HG03045 (cell line): ENCODE data around the gene FBN3.
"Not testable (repeated sequence)": the region's sequence is repeated elsewhere in the genome, so short reads cannot be mapped to it uniquely, and the experiment has no call there.

Experiments
- ATAC-seq: cut with Tn5 transposase; IDR thresholded peaks from one replicate; pipeline ENCODE4 v1.9.1; 2021; ENCODE audit warnings: mild to moderate bottlenecking, moderate library complexity; ENCODE audit not compliant: unreplicated experiment

Gene FBN3

GRCh38 chr19:8149261-8150094, at the start of gene FBN3:
Gene FBN3, minus strand, starts transcription at chr19:8149592. Its CDS starts 2,112 bp downstream, at chr19:8147480.
- ATAC-seq = no peak

GRCh38 chr19:8196271-8196927, 47.0 kb upstream of the FBN3 start:
- ATAC-seq = no peak

- ATAC-seq = no peak
Measured at GRCh38 chr19:8194528-8195267, 45.3 kb upstream of the FBN3 start.

- ATAC-seq = no peak
Measured at GRCh38 chr19:8192221-8192820, 42.9 kb upstream of the FBN3 start.

GRCh38 chr19:8185343-8186068, 36.1 kb upstream of the FBN3 start:
- no peak for ATAC-seq

- no peak for ATAC-seq
Measured at GRCh38 chr19:8184274-8184673, 34.9 kb upstream of the FBN3 start.

GRCh38 chr19:8180018-8180417, 30.6 kb upstream of the FBN3 start:
- ATAC-seq = no peak

GRCh38 chr19:8174706-8175105, 25.3 kb upstream of the FBN3 start:
- ATAC-seq = no peak

GRCh38 chr19:8168537-8168936, 19.1 kb upstream of the FBN3 start:
- no peak for ATAC-seq

GRCh38 chr19:8167985-8168384, 18.6 kb upstream of the FBN3 start:
- ATAC-seq = no peak

- ATAC-seq = no peak
Measured at GRCh38 chr19:8163759-8164158, 14.4 kb upstream of the FBN3 start.

GRCh38 chr19:8161135-8161646, 11.8 kb upstream of the FBN3 start:
- ATAC-seq = no peak

- ATAC-seq = not testable (repeated sequence)
Measured at GRCh38 chr19:8159322-8159721, 9.9 kb upstream of the FBN3 start.

GRCh38 chr19:8158411-8159074, 9.2 kb upstream of the FBN3 start:
- no peak for ATAC-seq

GRCh38 chr19:8155318-8155717, 5.9 kb upstream of the FBN3 start:
- no peak for ATAC-seq

GRCh38 chr19:8154014-8154413, 4.6 kb upstream of the FBN3 start:
- ATAC-seq = not testable (repeated sequence)

GRCh38 chr19:8151767-8152035, 2.3 kb upstream of the FBN3 start:
- ATAC-seq = no peak

- ATAC-seq = no peak
Measured at GRCh38 chr19:8150998-8151766, 1.8 kb upstream of the FBN3 start.

GRCh38 chr19:8150178-8150865, 930 bp upstream of the FBN3 start:
- ATAC-seq = no peak
